ENCODE results near the gene CDK8. TPM values are rescaled to one million over a fixed set of nuclear protein-coding genes. Genes with fewer than 3 reads are reported as not detected.

Gene CDK8
- polyA plus RNA-seq, 1 experiment = 18.8 TPM

DNA sequence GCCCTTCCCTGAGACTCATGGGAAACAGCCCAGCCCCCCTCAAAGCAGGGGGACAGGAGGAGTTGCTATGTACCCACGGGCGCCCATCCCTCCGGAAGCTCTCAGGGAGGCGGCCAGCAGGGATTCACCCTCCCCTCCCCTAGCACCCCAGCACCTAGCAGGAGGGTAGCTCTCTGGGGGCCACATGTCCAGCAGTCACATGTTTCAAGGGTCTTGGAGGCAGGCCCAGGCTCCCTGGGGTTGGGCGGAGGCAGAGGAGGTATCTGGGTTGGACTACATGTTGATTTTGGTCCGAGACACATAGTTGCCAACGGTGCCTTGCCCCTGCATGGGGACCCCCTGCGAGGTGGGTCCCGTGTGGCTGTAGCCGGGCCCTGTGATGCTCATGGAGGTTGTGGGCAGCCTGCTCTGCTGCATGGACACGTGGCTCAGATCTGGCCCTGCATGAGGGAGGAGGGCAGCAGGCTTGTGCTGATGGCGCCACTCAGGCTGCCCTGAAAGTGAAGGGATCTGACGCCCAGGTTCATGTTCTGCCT, 24.8 kb upstream of the CDK8 start:
- CTCF ChIA-PET = no interaction called here

DNA sequence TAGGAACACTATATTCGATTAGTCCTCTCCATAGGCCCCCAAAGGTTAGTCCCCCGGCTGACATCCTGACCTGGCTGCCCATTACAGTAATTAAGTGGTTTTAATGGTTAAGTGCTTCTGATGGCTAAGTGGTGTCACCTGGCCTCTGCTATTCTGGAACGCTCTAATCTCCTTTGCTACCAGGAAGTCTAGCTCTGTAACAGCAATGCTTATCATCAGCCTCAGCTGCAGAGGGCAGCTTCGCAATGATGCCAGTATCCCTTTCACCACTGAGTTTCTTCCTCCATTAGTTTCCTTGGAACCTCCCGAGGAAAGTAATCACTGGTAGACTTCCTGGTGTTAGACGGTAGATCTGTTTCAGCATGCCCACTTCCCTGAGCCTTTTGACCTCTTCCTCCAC, 23.2 kb upstream of the CDK8 start:
- ChIA-PET POLR2A (no interaction called here), CTCF (no interaction called here)
- Histone ChIP-seq H3K4me3 (ENCODE audit: low read depth, low read length) (no peak overlapping the region), H3K27me3 (ENCODE audit: control insufficient read depth, insufficient read depth, low read length) (no peaks in the 10 kb centered on the region), H3K9me3 (ENCODE audit: control insufficient read depth, insufficient read depth, low read length) (no peaks in the 10 kb centered on the region), H3K27ac (ENCODE audit: low read depth, low read length) (no peak overlapping the region)
- DNase-seq (ENCODE audit: low read depth, low spot score) = no peak
- TF ChIP-seq, protein P1, sequence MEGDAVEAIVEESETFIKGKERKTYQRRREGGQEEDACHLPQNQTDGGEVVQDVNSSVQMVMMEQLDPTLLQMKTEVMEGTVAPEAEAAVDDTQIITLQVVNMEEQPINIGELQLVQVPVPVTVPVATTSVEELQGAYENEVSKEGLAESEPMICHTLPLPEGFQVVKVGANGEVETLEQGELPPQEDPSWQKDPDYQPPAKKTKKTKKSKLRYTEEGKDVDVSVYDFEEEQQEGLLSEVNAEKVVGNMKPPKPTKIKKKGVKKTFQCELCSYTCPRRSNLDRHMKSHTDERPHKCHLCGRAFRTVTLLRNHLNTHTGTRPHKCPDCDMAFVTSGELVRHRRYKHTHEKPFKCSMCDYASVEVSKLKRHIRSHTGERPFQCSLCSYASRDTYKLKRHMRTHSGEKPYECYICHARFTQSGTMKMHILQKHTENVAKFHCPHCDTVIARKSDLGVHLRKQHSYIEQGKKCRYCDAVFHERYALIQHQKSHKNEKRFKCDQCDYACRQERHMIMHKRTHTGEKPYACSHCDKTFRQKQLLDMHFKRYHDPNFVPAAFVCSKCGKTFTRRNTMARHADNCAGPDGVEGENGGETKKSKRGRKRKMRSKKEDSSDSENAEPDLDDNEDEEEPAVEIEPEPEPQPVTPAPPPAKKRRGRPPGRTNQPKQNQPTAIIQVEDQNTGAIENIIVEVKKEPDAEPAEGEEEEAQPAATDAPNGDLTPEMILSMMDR (IDR thresholded peaks at IDR 0.05; ENCODE audit: low read depth, low read length) = no peak

More for the DNA sequence above, 24.8 kb upstream of the CDK8 start:
- H3K27ac ChIP-seq (ENCODE audit: low read depth, low read length) = no peak overlapping the region
- no peaks in the 10 kb centered on the region for H3K9me3 ChIP-seq (ENCODE audit: control insufficient read depth, insufficient read depth, low read length)
- POLR2A ChIA-PET = no interaction called here
- TF ChIP-seq, protein P1 (IDR thresholded peaks at IDR 0.05; ENCODE audit: low read depth, low read length) = no peak
- no peaks in the 10 kb centered on the region for H3K27me3 ChIP-seq (ENCODE audit: control insufficient read depth, insufficient read depth, low read length)
- H3K4me3 ChIP-seq (ENCODE audit: low read depth, low read length) = no peak overlapping the region
- DNase-seq (ENCODE audit: low read depth, low spot score) = no peak

DNA sequence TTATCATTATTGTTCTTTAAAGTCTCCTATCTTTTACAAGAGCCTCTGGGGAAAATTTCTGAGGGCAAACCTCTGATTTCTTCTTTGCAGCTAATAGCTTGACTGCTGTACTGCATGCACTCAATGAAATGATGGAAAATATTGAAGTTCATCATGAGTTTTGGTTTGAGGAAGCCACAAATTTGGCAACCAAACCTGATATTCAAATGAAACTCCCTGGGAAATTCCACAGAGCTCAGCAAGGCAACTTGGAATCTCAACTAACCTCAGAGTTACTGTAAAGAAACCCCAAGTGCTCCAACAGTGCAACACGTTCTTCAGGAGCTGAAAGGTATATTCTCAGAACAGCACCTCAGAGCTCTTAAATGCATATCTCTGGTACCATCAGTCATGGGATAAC, 17.6 kb upstream of the CDK8 start:
- H3K27me3 ChIP-seq (ENCODE audit: control insufficient read depth, insufficient read depth, low read length) = peaks cover 6% of the 10 kb centered on the region
- no peak overlapping the region for H3K4me3 ChIP-seq (ENCODE audit: low read depth, low read length)
- ChIA-PET POLR2A (no interaction called here), CTCF (interaction anchor here (0.7 kb wide), 1 partner anchor 261 kb away, joined by 4 read pairs; no protein-coding TSS in a partner anchor)
- TF ChIP-seq, protein P1 (IDR thresholded peaks at IDR 0.05; ENCODE audit: low read depth, low read length) = no peak
- H3K27ac ChIP-seq (ENCODE audit: low read depth, low read length) = no peak overlapping the region
- no peak for DNase-seq (ENCODE audit: low read depth, low spot score)
- H3K9me3 ChIP-seq (ENCODE audit: control insufficient read depth, insufficient read depth, low read length) = no peaks in the 10 kb centered on the region

DNA sequence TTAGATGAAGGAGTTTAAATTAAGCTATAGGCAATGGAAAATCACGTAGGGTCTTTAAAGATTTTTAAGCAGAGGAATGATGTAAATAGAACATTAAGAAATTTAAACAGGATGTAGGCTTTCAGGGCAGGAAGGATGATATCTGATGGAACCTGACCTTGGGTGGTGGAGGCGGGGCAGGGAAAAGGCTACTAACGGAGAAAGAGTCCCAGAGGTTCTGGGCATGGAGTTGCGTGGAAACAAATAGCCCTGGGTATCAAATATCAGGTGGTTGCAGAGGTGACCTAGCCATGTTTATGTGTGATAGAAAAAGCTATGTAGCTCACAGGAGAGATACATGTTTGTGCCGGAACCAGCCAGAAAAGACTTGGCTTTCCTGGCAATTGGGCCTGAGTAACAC, 7.8 kb upstream of the CDK8 start:
- H3K27me3 ChIP-seq (ENCODE audit: control insufficient read depth, insufficient read depth, low read length) = peaks cover 4% of the 10 kb centered on the region
- TF ChIP-seq, protein P1 (IDR thresholded peaks at IDR 0.05; ENCODE audit: low read depth, low read length) = no peak
- no peak overlapping the region for H3K27ac ChIP-seq (ENCODE audit: low read depth, low read length)
- no peak overlapping the region for H3K4me3 ChIP-seq (ENCODE audit: low read depth, low read length)
- POLR2A ChIA-PET = interaction anchor here (1.1 kb wide), 1 partner anchor 24 kb away, joined by 5 read pairs; the partner anchor contains the start of gene RNF6
- no peaks in the 10 kb centered on the region for H3K9me3 ChIP-seq (ENCODE audit: control insufficient read depth, insufficient read depth, low read length)
- CTCF ChIA-PET = interaction anchor here (0.9 to 1.4 kb wide), 3 partner anchors 10 to 237 kb away, joined by 3 to 7 read pairs (median 4); no protein-coding TSS in a partner anchor
- no peak for DNase-seq (ENCODE audit: low read depth, low spot score)

DNA sequence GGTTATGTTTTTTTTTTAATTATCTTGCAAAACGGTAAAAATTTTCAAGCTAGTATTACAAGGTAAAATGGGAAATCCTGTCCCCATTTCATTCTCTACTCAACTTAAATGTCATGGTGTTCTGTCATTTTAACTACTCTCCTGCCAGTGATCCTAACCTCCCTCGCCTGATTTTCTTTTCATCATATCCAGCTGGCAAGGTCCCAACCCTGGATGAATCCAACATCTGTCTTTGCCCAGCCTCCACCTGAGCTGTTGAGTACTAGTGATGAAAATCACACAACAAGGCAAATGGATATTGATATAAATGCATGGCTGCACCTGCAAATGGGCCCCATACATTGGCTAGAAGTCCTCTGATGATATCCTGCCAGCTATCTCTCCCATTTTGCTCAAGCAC, 6.9 kb upstream of the CDK8 start:
- H3K27me3 ChIP-seq (ENCODE audit: control insufficient read depth, insufficient read depth, low read length) = peaks cover 4% of the 10 kb centered on the region
- H3K9me3 ChIP-seq (ENCODE audit: control insufficient read depth, insufficient read depth, low read length) = no peaks in the 10 kb centered on the region
- TF ChIP-seq, protein P1 (IDR thresholded peaks at IDR 0.05; ENCODE audit: low read depth, low read length) = no peak
- DNase-seq (ENCODE audit: low read depth, low spot score) = no peak
- POLR2A ChIA-PET = no interaction called here
- no peak overlapping the region for H3K27ac ChIP-seq (ENCODE audit: low read depth, low read length)
- CTCF ChIA-PET = no interaction called here
- H3K4me3 ChIP-seq (ENCODE audit: low read depth, low read length) = no peak overlapping the region

Data from AG04450 (cell line).